Psoas muscle (tissue), 8 donors: ENCODE measurements around the gene XNDC1N. TPM values are rescaled to one million over a fixed set of nuclear protein-coding genes. Genes with fewer than 3 reads are reported as not detected.

Source experiments
- ATAC-seq, 4 donors: fragments of 200-7000 bp; cut with Tn5 transposase; one replicate each; pipeline ENCODE4 v1.9.1; 2020; ENCODE audit warnings: moderate library complexity in 3 of 4, mild to moderate bottlenecking in 2 of 4
- DNase-seq, 2 donors: peaks; one replicate each; pipeline ENCODE4 v3.0.0-alpha.2; 2020
- H3K27ac ChIP-seq: fragments of 200-600 bp; one replicate; pipeline ENCODE4 v1.8.0; 2022
- H3K27me3 ChIP-seq, 3 donors: fragments of 200-600 bp in 1 of 3; one replicate each; pipeline versions ENCODE4 v1.6.1 to v1.8.0; 2013 to 2022; ENCODE audit warnings: low read length in 2 of 3, mild to moderate bottlenecking in 2 of 3, moderate library complexity in 1 of 3; ENCODE audit not compliant: insufficient read depth in 3 of 3
- H3K36me3 ChIP-seq, 2 donors: fragments of 200-600 bp in 1 of 2; one replicate each; pipeline versions ENCODE4 v1.6.1 to v1.8.0; 2013 to 2022; ENCODE audit warnings: low read depth in 1 of 2, mild to moderate bottlenecking in 1 of 2, moderate library complexity in 1 of 2; ENCODE audit not compliant: insufficient read depth in 1 of 2
- H3K4me1 ChIP-seq: fragments of 200-600 bp; one replicate; pipeline ENCODE4 v1.8.0; 2022
- H3K4me3 ChIP-seq: fragments of 200-600 bp; one replicate; pipeline ENCODE4 v1.8.0; 2022; ENCODE audit warnings: mild to moderate bottlenecking
- H3K9me3 ChIP-seq: fragments of 200-600 bp; one replicate; pipeline ENCODE4 v1.8.0; 2022
- WGBS, 3 donors: extraction: QIAGEN DNeasy Blood & Tissue Kit; methylation state at CpG; one replicate each; pipeline versions ENCODE4 v1.1.6 to v1.1.7; 2013; 5-methylcytosine and 5-hydroxymethylcytosine counted together
- intact Hi-C, 2 donors: fragments of 100-400 bp; cut with DNase I; formaldehyde crosslinking; loops; one replicate each; pipeline versions ENCODE4 v1.11.0 to v1.14.2; 2022
- polyA plus RNA-seq, 3 donors: library from polyadenylated mRNA; stranded (reverse); fragments of 200-250 nt; gene quantifications; one replicate each; pipeline ENCODE4 v1.2.3, GENCODE V29; 2013
- total RNA-seq, 4 donors: library from RNA; stranded (reverse); fragmentation: NEBNext Ultra II Directional in 2 of 4; extraction: Animal tissue kit (Norgen Biotek cat#: 25700) in 2 of 4; gene quantifications; one replicate each; pipeline versions ENCODE4 v1.2.1 to v1.2.4, GENCODE V29; 2021 to 2023
- TF ChIP-seq, protein P1 (sequence below): fragments of 200-600 bp; IDR thresholded peaks from one replicate; pipeline ENCODE4 v1.8.0; 2022; ENCODE audit warnings: antibody characterized with exemption
- donor health status: healthy with polysubstance abuse.
- donor health status: DM: no; HTN: no; CAD: no; lungs with moderate emphysema.
- donor health status: Bipolar disorder and iron deficiency.
- donor health status: healthy.
- donor health status: DM: yes; HTN: yes; CAD: no.
- donor health status: DM: no; HTN: no; CAD: no.
- donor health status: DM: no; HTN: no; CAD: no.
- donor health status: DM: yes; HTN: yes; CAD: no.

Gene XNDC1N
- total and polyA plus RNA-seq, 7 donors: 0.82 to 3.9 (median 1.3) TPM

DNA sequence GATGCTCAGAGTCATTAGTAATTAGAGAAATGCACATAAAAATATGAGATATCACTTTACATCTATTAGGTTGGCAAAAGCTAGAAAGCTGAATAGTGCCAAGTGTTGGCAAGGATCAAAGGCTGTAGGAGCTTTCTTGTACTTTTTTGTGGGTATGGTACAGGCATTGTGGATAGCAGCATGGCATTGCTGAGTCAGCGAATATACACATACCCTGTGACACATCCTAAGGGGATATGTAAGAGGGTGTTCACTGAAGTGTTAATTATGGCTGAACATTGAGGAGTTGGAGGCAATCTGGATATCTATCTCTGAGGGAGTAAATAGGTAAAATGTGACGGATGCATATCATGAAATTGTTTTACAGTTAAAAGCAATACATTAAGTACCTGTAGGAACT, 43.3 kb upstream of the XNDC1N start:
- TF ChIP-seq, protein P1, sequence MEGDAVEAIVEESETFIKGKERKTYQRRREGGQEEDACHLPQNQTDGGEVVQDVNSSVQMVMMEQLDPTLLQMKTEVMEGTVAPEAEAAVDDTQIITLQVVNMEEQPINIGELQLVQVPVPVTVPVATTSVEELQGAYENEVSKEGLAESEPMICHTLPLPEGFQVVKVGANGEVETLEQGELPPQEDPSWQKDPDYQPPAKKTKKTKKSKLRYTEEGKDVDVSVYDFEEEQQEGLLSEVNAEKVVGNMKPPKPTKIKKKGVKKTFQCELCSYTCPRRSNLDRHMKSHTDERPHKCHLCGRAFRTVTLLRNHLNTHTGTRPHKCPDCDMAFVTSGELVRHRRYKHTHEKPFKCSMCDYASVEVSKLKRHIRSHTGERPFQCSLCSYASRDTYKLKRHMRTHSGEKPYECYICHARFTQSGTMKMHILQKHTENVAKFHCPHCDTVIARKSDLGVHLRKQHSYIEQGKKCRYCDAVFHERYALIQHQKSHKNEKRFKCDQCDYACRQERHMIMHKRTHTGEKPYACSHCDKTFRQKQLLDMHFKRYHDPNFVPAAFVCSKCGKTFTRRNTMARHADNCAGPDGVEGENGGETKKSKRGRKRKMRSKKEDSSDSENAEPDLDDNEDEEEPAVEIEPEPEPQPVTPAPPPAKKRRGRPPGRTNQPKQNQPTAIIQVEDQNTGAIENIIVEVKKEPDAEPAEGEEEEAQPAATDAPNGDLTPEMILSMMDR: no peak
- Histone ChIP-seq H3K4me3 (no peak overlapping the region), H3K27me3 (no peaks in the 10 kb centered on the region), H3K9me3 (no peaks in the 10 kb centered on the region), H3K4me1 (no peaks in the 10 kb centered on the region), H3K36me3 (peaks cover 0 to 18% of the 10 kb centered on the region in 2 donors), H3K27ac (no peak overlapping the region)
- DNase-seq (no peak), ATAC-seq (peak in 2 of 4 donors; percentile 47 to 57)
- WGBS, 3 donors: 97 to 100% (median 98%) methylated on average over 2 of the region's 2 CpGs
- intact Hi-C loops: no loop called here

DNA sequence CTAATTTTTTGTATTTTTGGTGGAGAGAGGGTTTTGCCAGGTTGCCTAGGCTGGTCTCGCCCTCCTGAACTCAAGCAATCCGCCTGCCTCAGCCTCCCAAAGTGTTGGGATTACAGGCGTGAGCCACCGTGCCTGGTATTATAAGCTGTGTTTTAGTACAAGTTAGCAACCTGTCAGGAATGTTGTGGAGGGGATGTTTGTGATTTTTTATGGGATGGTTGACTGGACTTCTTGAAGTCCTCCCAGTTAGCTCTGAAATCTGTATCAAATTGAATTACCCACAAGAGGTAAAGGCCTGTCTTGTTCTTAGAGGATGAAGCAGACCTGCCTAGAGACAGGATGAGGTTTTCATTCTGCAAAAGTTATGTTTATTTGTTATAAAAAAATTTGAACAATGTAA, 36.2 kb upstream of the XNDC1N start:
- ATAC-seq (no peak), DNase-seq (no peak)
- H3K4me3 ChIP-seq: no peak overlapping the region
- 90 to 98% (median 91%) methylated on average over 4 of the region's 4 CpGs for WGBS, 3 donors
- peaks cover 3 to 46% of the 10 kb centered on the region in 2 donors for H3K36me3 ChIP-seq
- H3K27ac ChIP-seq: no peak overlapping the region
- intact Hi-C loops: no loop called here
- H3K4me1 ChIP-seq: no peaks in the 10 kb centered on the region
- no peaks in the 10 kb centered on the region for H3K27me3 ChIP-seq
- H3K9me3 ChIP-seq: peaks cover 5% of the 10 kb centered on the region
- TF ChIP-seq, protein P1: no peak

- H3K36me3 ChIP-seq: peaks cover 3 to 47% of the 10 kb centered on the region in 2 donors
- ATAC-seq: no peak
- intact Hi-C loops: no loop called here
- WGBS, 3 donors: 85 to 94% (median 92%) methylated on average over 8 of the region's 8 CpGs
- no peak for DNase-seq
- no peak overlapping the region for H3K27ac ChIP-seq
- H3K4me3 ChIP-seq: no peak overlapping the region
- H3K27me3 ChIP-seq: no peaks in the 10 kb centered on the region
- no peaks in the 10 kb centered on the region for H3K4me1 ChIP-seq
- H3K9me3 ChIP-seq: peaks cover 5% of the 10 kb centered on the region
- TF ChIP-seq, protein P1: no peak
Measured at GRCh38 chr11:71963468-71963867, 35.1 kb upstream of the XNDC1N start.

DNA sequence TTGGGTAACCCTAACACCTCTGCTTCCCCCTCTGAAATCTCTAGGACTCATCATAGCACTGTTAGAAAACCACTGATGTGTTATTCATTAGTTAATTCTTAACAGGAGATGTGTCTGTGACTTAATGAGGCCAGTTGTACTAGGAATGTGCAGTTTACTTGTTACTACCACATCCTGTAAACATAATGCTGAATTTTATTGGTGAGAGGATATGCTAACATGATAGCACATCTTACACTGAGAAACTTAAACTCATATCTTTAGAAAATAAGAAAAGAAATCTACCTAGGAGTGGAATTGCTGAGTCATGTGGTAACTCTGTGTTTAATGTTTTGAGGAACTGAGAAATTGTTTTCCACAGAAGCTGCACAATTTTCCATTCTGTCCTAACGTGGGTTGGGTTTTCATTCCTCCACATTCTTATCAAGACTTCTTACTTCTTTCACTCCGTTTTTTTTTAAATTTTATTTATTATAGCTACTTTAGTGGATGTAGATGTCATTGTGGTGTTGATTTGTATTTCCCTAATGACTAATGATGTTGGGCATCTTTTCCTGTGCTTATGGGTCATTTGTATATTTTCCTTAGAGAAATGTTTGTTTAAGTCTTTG, 34.1 kb upstream of the XNDC1N start:
- Histone ChIP-seq H3K36me3 (peaks cover 3 to 46% of the 10 kb centered on the region in 2 donors), H3K4me1 (no peaks in the 10 kb centered on the region), H3K27ac (peak overlapping the region; percentile 5), H3K27me3 (no peaks in the 10 kb centered on the region), H3K9me3 (peaks cover 5% of the 10 kb centered on the region), H3K4me3 (no peak overlapping the region)
- TF ChIP-seq, protein P1: no peak
- 74 to 82% (median 77%) methylated on average over 2 of the region's 2 CpGs for WGBS, 3 donors
- DNase-seq (no peak), ATAC-seq (no peak)
- intact Hi-C loops: no loop called here

GRCh38 chr11:71955898-71956456, 27.6 kb upstream of the XNDC1N start:
- TF ChIP-seq, protein P1: no peak
- DNase-seq (no peak), ATAC-seq (no peak)
- Histone ChIP-seq H3K36me3 (peaks cover 0 to 15% of the 10 kb centered on the region in 2 donors), H3K4me3 (no peak overlapping the region), H3K27me3 (no peaks in the 10 kb centered on the region), H3K27ac (no peak overlapping the region), H3K4me1 (peaks cover 25% of the 10 kb centered on the region), H3K9me3 (no peaks in the 10 kb centered on the region)
- WGBS, 3 donors: 61 to 65% (median 63%) methylated on average over 3 of the region's 3 CpGs
- intact Hi-C loops: no loop called here
